ENCODE measurements around the gene KCNRG. TPM values are rescaled to one million over a fixed set of nuclear protein-coding genes. Genes with fewer than 3 reads are reported as not detected.

KCNRG gene
- total RNA-seq, 2 experiments from 2014 or later, result 0.27 to 0.70 TPM

- Mint-ChIP-seq H3K27ac (no peak overlapping the region), H3K4me3 (no peak overlapping the region), H3K27me3 (no peaks in the 10 kb centered on the region), H3K9me3 (no peaks in the 10 kb centered on the region), H3K36me3 (ENCODE audit: low read depth) (peaks cover 30% of the 10 kb centered on the region), H3K4me1 (ENCODE audit: low read depth) (no peaks in the 10 kb centered on the region)
- CTCF ChIA-PET, result interaction anchor here (0.7 to 2.1 kb wide), 2 partner anchors 9 to 68 kb away, joined by 4 to 6 read pairs; partner anchors contain the start of gene TRIM13
- no peaks in the 10 kb centered on the region for H3K4me1 ChIP-seq (ENCODE audit: insufficient read depth, low read length)
- no peak for DNase-seq
- H3K27ac ChIP-seq (ENCODE audit: low read depth in 1 of 2, low read length in 2 of 2), result no peak overlapping the region
- no peaks in the 10 kb centered on the region for H3K9me3 ChIP-seq (ENCODE audit: control insufficient read depth in 1 of 2, insufficient read depth in 1 of 2, low read length in 2 of 2)
- POLR2A ChIA-PET, result no interaction called here
- ATAC-seq (ENCODE audit: poor library complexity), result no peak
- intact Hi-C loops (cut with DNase I, micrococcal nuclease), result no loop called here
- peaks cover 23% of the 10 kb centered on the region for H3K36me3 ChIP-seq (ENCODE audit: insufficient read depth, low read length)
- TF ChIP-seq, protein P1, sequence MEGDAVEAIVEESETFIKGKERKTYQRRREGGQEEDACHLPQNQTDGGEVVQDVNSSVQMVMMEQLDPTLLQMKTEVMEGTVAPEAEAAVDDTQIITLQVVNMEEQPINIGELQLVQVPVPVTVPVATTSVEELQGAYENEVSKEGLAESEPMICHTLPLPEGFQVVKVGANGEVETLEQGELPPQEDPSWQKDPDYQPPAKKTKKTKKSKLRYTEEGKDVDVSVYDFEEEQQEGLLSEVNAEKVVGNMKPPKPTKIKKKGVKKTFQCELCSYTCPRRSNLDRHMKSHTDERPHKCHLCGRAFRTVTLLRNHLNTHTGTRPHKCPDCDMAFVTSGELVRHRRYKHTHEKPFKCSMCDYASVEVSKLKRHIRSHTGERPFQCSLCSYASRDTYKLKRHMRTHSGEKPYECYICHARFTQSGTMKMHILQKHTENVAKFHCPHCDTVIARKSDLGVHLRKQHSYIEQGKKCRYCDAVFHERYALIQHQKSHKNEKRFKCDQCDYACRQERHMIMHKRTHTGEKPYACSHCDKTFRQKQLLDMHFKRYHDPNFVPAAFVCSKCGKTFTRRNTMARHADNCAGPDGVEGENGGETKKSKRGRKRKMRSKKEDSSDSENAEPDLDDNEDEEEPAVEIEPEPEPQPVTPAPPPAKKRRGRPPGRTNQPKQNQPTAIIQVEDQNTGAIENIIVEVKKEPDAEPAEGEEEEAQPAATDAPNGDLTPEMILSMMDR (IDR thresholded peaks at IDR 0.05), result no peak
- H3K27me3 ChIP-seq (ENCODE audit: control insufficient read depth in 1 of 2, insufficient read depth in 2 of 2, low read length in 2 of 2), result no peaks in the 10 kb centered on the region
- H3K4me3 ChIP-seq (ENCODE audit: low read length), result no peak overlapping the region
Measured at GRCh38 chr13:50065712-50066111, 50.5 kb downstream of the KCNRG start.

- peaks cover 28% of the 10 kb centered on the region for H3K36me3 ChIP-seq (ENCODE audit: insufficient read depth, low read length)
- no peaks in the 10 kb centered on the region for H3K27me3 ChIP-seq (ENCODE audit: control insufficient read depth in 1 of 2, insufficient read depth in 2 of 2, low read length in 2 of 2)
- H3K27ac ChIP-seq (ENCODE audit: low read depth in 1 of 2, low read length in 2 of 2), result no peak overlapping the region
- Mint-ChIP-seq H3K27ac (no peak overlapping the region), H3K4me3 (no peak overlapping the region), H3K4me1 (ENCODE audit: low read depth) (peaks cover 9% of the 10 kb centered on the region), H3K27me3 (peaks cover 7% of the 10 kb centered on the region), H3K36me3 (ENCODE audit: low read depth) (peaks cover 30% of the 10 kb centered on the region), H3K9me3 (no peaks in the 10 kb centered on the region)
- ATAC-seq (ENCODE audit: poor library complexity) (no peak), DNase-seq (no peak)
- intact Hi-C loops (cut with DNase I, micrococcal nuclease), result no loop called here
- ChIA-PET CTCF (interaction anchor here (2.3 kb wide), 1 partner anchor 71 kb away, joined by 6 read pairs; no protein-coding TSS in a partner anchor), POLR2A (interaction anchor here (0.8 to 4.0 kb wide), 4 partner anchors 13 to 883 kb away, joined by 3 to 24 read pairs (median 7); no protein-coding TSS in a partner anchor)
- TF ChIP-seq, protein P1 (IDR thresholded peaks at IDR 0.05), result no peak
- no peak overlapping the region for H3K4me3 ChIP-seq (ENCODE audit: low read length)
- H3K4me1 ChIP-seq (ENCODE audit: insufficient read depth, low read length), result no peaks in the 10 kb centered on the region
- H3K9me3 ChIP-seq (ENCODE audit: control insufficient read depth in 1 of 2, insufficient read depth in 1 of 2, low read length in 2 of 2), result no peaks in the 10 kb centered on the region
Measured at GRCh38 chr13:50068508-50068907, 53.3 kb downstream of the KCNRG start.

DNA sequence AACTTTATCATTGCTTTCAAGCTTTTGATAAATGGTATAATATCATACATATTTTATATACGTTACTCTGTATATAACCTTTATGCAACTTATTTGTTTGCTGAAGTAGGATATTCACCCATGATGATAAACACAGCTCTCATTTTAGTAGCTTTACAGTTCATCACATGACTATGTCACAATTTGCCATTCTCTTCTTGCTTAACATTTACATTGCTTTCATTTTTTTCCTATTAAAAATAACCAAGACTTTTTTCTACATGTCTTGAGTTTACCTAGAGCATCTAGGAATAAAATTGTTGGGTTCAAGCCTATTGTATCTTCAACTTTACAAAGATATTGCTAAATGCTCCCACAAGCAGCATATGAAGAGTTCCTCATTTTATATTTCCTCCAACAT lies 54.0 kb downstream of the KCNRG start:
- POLR2A ChIA-PET, result interaction anchor here (0.8 to 4.0 kb wide), 4 partner anchors 12 to 882 kb away, joined by 3 to 24 read pairs (median 10); no protein-coding TSS in a partner anchor

More for the DNA sequence above, 54.0 kb downstream of the KCNRG start:
- peaks cover 13% of the 10 kb centered on the region for H3K4me1 Mint-ChIP-seq (ENCODE audit: low read depth)
- H3K4me3 ChIP-seq (ENCODE audit: low read length), result no peak overlapping the region
- H3K27me3 Mint-ChIP-seq, result peaks cover 7% of the 10 kb centered on the region
- H3K9me3 Mint-ChIP-seq, result no peaks in the 10 kb centered on the region
- H3K27ac Mint-ChIP-seq, result no peak overlapping the region
- no peak overlapping the region for H3K4me3 Mint-ChIP-seq
- H3K9me3 ChIP-seq (ENCODE audit: control insufficient read depth in 1 of 2, insufficient read depth in 1 of 2, low read length in 2 of 2), result no peaks in the 10 kb centered on the region
- intact Hi-C loops (cut with DNase I, micrococcal nuclease), result no loop called here
- TF ChIP-seq, protein P1 (IDR thresholded peaks at IDR 0.05), result no peak
- no peaks in the 10 kb centered on the region for H3K4me1 ChIP-seq (ENCODE audit: insufficient read depth, low read length)
- H3K27me3 ChIP-seq (ENCODE audit: control insufficient read depth in 1 of 2, insufficient read depth in 2 of 2, low read length in 2 of 2), result no peaks in the 10 kb centered on the region
- no peak for ATAC-seq (ENCODE audit: poor library complexity)
- H3K27ac ChIP-seq (ENCODE audit: low read depth in 1 of 2, low read length in 2 of 2), result no peak overlapping the region
- no peak for DNase-seq
- H3K36me3 ChIP-seq (ENCODE audit: insufficient read depth, low read length), result peaks cover 28% of the 10 kb centered on the region
- H3K36me3 Mint-ChIP-seq (ENCODE audit: low read depth), result peaks cover 30% of the 10 kb centered on the region
- CTCF ChIA-PET, result interaction anchor here (2.3 kb wide), 1 partner anchor 71 kb away, joined by 6 read pairs; no protein-coding TSS in a partner anchor

Measured in CD4-positive, alpha-beta T cell (primary cell).